Globus pallidus (tissue), 1 donor: ENCODE measurements around the gene SERPINB10.
"Not testable (repeated sequence)": the region's sequence is repeated elsewhere in the genome, so short reads cannot be mapped to it uniquely, and the experiment has no call there.

Experiments
- DNase-seq: peaks from one replicate; pipeline ENCODE4 v3.0.0-alpha.2; 2015; ENCODE audit warnings: low spot score

The SERPINB10 gene

GRCh38 chr18:63890950-63891304 lies 16.8 kb upstream of the SERPINB10 start:
- peak; percentile 3 for DNase-seq

GRCh38 chr18:63892566-63892965 lies 15.2 kb upstream of the SERPINB10 start:
- DNase-seq, result no peak

- DNase-seq, result no peak
Measured at GRCh38 chr18:63894106-63894772, 13.5 kb upstream of the SERPINB10 start.

- no peak for DNase-seq
Measured at GRCh38 chr18:63895190-63895589, 12.6 kb upstream of the SERPINB10 start.

- DNase-seq, result no peak
Measured at GRCh38 chr18:63897072-63897471, 10.7 kb upstream of the SERPINB10 start.

- no peak for DNase-seq
Measured at GRCh38 chr18:63899206-63899605, 8.6 kb upstream of the SERPINB10 start.

- no peak for DNase-seq
Measured at GRCh38 chr18:63903851-63904570, 3.7 kb upstream of the SERPINB10 start.

GRCh38 chr18:63904694-63905093 lies 3.1 kb upstream of the SERPINB10 start:
- no peak for DNase-seq

- DNase-seq, result no peak
Measured at GRCh38 chr18:63905361-63905760, 2.4 kb upstream of the SERPINB10 start.

GRCh38 chr18:63906056-63906455 lies 1.7 kb upstream of the SERPINB10 start:
- DNase-seq, result no peak

- no peak for DNase-seq
Measured at GRCh38 chr18:63908858-63909257, 1.1 kb downstream of the SERPINB10 start.

GRCh38 chr18:63909870-63910269 lies 2.1 kb downstream of the SERPINB10 start:
- no peak for DNase-seq

GRCh38 chr18:63917817-63918216 lies 10.1 kb downstream of the SERPINB10 start:
- DNase-seq, result no peak

- DNase-seq, result no peak
Measured at GRCh38 chr18:63922049-63922448, 14.3 kb downstream of the SERPINB10 start.

- DNase-seq, result no peak
Measured at GRCh38 chr18:63924551-63924950, 16.8 kb downstream of the SERPINB10 start.

- DNase-seq, result no peak
Measured at GRCh38 chr18:63928331-63928730, 20.6 kb downstream of the SERPINB10 start.

- DNase-seq, result not testable (repeated sequence)
Measured at GRCh38 chr18:63929369-63929768, 21.6 kb downstream of the SERPINB10 start.

GRCh38 chr18:63930773-63931354 lies 23.1 kb downstream of the SERPINB10 start:
- DNase-seq, result no peak

- DNase-seq, result peak; percentile 74
Measured at GRCh38 chr18:63936156-63936931, 28.6 kb downstream of the SERPINB10 start.

- DNase-seq, result no peak
Measured at GRCh38 chr18:63936932-63937393, 29.2 kb downstream of the SERPINB10 start.

GRCh38 chr18:63940008-63940407 lies 32.2 kb downstream of the SERPINB10 start:
- DNase-seq, result no peak

GRCh38 chr18:63940543-63941050 lies 32.8 kb downstream of the SERPINB10 start:
- DNase-seq, result not testable (repeated sequence)
